Kasumi-1 (cell line): ENCODE data around the gene TTC39C.

Experiments used
- DNase-seq, 2 experiments: peaks; one replicate each; lab custom pipeline; 2025; lab: John Stamatoyannopoulos, UW

Gene TTC39C

DNA sequence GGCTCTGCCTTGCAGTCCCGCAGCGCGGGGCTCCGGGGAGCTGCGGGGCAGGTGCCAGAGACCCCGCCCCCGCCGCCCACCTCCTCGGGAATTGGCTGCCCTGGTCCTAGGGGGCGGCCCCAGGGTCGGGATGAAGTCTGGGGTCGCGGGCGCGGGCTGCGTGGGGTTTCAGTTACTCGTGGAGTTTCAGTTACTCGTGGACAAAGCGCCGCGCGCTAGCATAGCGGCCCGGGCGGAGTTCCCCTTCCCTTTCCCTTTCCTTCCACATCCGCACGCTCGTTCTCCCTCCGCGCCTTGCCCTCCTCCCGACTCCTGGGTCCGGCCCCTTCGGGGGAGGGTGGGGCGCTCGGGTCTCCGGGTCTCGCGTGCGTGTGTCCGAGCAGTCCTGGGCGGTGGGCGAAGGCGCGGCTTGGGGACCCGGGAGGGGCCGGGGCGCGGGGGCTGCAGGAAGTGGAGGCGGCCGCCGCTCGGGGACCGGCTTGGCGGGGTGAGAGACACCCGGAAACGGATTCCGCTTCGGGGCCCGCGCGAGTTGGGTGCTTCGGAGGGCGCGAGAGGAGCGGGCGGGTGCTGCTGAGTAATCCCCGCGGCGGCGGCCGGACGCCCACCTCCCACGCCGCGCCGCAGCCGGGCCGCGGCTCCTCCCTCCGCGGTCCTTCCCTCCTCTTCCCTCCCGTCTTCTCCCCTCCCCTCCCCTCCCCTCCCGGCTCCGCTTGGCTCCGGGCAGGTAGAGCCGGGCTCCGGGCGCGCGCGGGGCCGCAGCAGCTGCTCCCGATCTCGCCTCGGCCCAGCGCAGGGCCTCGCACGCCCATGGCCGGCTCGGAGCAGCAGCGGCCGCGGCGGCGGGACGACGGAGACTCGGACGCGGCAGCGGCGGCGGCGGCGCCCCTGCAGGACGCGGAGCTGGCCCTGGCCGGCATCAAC, at the start of gene TTC39C:
TSS of gene TTC39C (plus strand) at position 693 of the 924 bp plus-strand sequence. CDS start at position 811, 118 bp downstream.
- DNase-seq = peak; percentile 50 to 62

DNA sequence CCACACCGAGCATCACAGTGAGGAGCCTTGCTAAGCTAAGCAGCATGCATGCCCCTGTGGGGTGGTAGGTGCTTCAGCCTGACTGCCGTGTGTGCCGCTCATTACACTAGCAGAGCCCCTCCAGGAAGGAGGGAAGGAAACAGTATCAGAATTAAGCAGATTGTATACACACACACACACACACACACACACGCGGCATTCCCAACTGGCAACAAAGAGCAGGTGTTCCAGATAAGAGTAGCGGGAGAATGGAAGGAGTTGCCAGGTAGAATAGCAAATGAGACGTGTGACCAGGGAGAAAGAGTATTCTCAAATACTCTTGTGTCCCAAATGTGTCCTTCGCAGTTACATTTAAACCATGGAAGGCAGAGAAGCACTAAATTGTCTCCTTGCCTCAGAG, 47.6 kb upstream of the TTC39C start:
- no peak for DNase-seq

DNA sequence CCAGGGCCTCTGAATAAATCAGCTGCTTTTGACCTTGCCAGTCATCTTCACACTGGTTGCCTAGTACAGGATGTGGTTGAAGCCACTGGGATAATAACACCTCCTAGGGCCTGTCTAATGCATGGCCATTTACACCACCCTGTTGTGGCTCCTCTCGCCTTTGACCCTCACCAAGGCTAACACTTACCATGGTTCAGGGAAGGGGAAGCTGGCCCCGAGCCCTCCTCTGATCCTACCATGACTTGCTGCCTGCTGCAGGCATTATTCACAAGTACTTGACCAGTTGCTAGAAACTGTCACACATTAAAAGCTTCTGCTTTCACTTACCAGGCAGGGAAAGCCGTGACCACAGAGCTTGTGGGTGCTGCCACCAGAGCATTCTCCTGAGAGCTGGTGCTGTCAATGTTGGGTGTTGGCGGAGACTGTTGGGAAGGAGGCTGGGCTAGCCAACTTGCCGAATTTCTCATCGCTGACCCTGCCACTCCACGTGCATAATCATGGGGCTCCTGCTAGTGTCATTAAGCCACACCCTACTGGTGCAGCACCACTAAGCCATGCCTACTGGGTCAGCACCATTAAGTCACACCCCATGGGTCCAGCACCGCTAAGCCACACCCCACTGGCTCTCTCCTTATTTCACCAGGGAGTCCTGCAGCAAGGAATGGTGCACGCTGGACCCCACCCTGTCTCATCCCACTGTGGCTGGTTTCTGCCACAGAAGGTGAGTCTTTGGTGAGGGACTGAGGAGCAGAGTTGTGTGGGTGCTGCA, 47.0 kb upstream of the TTC39C start:
- peak; percentile 35 to 54 for DNase-seq

DNA sequence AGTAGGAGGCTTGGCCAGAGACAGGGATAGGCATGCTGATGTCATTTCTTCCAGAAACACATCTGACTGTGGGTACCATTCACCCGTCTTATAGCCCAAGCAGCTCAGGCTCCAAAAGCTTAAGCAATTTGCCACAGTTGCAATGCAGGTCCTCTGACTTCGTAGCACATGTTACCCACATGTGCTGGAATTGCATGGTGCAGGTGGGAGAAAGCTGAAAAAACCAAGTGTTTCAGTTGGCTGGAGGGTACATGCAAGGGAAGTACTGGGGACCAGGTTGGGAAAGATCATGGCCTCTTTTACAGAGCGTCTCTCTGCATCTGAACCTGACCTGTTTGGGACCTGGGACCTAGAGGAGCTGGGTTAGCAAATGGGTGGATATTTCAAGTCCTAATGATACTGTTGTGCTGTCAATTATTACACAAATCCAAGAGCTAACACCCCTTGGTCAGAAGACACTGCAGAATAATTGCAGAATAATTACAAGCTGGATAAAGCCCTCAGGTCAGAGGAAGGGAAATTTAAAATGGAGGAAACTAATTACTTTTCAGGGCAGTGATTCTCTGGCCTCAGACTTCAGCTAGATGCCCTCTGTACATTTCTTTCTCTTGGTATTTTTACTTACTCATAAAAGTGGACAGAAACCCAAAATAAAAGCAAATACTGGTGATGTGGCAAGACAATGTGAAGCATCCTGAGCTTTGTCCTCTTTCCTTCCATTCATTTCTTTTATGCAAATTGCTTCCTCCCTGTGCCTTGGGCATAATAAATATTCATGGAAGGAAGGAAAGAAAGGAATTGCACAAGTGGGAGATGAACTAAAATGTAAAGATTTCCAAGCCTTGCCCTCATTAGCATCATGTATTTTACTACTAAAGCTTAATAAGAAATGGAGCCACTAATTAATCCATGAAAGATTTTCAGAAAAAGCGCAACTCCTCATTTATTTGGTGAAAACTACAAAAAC, 45.6 kb upstream of the TTC39C start:
- DNase-seq = no peak

DNA sequence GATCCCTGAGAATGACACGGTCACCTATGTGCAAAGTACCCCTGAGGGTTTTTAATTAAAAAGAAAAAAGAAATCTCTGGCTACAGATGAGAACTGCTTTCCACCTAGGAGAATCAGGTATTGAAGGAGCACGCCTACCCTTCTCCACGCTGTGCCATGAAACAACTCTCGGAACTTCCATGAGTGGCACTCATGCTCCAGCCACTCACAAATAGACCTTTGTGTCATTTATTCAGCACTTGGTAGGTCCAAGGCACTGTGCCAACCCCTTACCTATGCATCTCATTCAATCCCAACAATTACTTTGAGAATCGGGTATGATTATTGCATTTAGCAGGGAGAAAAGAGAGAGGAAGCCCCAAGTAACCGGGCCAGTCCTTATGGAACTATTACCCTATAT, 44.9 kb upstream of the TTC39C start:
- no peak for DNase-seq

DNA sequence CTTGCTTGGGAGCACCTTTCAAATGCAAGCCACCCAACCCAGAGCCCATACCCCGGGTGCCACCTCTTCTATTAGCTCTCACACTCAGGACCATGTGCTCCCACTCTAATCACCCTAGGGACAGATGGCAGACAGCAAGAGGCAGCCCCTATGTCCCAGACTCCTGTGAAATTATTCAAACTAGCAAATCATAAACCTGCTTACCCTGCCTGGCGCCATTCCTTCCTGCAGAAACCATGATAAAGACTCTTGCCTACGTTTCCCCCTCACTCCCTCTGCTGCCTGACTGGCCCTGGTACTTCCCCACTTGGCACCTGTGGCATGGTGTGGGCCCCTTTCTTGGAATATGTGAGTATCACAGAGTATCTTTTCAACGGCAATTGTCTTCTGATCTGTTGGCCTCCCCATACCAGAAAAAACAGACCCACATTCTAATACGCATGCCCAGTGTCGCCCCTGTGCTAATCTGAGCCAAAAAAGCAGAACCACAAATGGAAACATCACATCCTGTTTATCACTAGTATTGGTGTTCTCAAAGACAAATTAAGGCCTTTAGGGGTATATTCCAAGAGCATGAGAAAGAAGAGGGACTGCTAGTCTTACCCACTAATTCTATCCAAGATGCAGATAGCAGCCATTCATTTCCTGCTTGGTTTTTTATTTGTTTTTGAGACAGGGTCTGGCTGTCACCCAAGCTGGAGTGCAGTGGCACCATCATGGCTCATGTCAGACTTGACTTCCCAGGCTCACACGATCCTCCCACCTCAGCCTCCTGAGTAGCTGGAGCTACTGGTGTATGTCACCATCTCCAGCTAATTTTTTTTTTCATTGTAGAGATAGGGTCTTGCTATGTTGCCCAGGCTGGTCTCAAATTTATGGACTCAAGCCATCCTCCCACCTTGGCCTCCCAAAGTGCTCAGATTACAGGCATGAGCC, 44.1 kb upstream of the TTC39C start:
- DNase-seq = no peak

DNA sequence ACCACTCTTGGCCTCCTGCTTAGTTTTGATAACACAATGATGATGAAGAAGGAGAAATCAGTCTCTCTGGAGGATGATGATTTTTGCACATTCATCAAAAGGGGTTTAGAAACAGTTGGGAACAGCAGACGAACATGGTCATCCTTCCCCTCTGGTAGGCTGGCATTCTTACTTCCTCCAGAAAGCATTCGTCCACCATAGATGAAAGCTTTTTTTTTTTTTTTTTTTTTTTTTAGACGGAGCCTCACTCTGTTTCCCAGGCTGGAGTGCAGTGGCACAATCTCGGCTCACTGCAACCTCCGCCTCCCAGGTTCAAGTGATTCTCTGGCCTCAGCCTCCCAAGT, 43.5 kb upstream of the TTC39C start:
- no peak for DNase-seq

DNA sequence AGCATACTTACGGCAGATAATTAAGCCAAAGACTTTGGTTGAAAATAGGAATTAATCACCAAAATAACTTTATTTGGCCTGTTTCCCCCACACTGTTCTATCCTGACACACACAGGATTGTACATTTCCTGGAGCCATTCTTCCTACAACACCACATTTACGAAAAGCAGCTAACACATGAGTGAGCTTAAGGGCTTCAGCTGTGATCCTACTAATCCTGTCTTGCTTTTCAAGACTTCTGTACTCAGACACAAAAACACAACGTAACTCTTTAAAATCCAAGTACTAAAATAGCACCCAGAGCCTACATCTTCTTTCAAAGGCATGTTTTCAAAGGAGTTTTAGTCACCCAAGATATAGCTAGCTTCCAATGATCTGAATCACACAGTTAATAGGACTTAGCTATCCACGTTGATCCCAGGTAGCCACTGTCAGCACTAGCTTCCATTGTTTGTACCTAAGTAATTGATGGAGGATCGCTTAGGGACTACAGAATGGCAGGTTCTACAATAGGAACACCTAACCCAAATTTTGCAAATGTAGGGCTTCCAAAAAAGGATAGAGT, 42.8 kb upstream of the TTC39C start:
- no peak for DNase-seq

DNA sequence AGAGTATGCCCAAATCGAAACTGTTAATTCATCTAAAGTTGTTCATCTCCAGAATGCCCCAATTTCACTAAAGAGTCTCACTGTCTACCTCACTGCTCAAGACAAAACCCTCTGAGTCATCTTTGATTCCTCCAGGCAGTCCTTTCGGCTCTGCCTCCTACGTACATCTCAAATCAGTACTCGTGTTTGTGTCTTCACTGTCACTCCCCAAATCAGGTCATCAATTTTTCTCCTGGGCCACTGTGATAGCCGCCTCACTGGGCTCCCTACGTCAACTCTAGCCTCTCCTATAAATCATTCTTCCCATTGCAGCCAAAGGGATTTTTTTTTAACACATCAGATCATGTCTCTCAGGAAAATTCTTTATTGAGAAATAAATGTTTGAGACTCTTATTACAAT, 42.1 kb upstream of the TTC39C start:
- no peak for DNase-seq

DNA sequence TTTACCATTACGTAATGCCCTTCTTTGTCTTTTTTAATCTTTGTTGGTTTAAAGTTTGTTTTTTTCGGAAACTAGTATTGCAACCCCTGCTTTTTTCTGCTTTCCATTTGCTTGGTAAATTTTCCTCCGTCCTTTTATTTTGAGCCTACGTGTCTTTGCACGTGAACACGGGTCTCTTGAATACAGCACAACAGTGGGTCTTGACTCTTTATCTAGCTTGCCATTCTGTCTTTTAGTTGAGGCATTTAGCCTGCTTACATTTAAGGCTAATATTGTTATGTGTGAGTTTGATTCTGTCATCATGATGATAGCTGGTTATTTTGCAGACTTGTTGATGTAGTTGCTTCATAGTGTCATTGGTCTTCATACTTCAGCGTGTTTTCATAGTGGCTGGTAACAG, 37.5 kb upstream of the TTC39C start:
- no peak for DNase-seq

DNA sequence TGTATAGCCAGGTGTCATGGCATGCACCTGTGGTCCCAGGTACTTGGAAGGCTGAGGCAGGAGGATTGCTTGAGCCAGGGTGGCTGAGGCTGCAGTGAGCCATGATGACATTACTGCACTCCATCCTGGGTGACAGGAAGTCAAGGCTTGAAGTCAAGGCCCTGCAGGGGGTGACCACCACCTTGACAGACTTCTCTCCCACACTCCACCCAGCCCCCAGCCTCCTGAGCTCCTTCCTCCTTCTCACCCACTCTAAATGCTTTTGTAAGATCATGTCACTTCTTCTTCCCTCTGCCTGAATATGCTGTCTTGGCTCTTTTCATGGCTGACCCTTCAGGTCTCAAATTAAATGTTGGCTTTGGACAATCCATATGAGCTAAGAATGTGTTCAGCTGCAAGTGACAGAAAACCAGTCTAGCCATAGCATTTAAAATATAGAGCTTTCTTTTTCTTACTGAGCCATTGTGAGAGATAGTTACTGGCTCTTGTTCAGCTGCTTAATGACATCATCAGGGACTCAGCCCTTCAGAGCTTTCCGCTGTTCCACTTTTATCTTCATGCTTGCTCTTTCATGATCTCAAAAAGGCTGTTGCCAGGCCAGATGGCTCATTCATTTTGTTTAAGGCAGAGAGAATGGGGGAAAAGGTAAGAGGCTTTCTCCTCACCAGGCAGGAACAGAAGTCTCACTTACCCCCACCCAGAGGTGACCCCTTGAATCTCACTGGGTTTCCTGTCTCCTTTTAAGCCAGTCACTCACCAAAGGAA, 36.7 kb upstream of the TTC39C start:
- DNase-seq = no peak

DNA sequence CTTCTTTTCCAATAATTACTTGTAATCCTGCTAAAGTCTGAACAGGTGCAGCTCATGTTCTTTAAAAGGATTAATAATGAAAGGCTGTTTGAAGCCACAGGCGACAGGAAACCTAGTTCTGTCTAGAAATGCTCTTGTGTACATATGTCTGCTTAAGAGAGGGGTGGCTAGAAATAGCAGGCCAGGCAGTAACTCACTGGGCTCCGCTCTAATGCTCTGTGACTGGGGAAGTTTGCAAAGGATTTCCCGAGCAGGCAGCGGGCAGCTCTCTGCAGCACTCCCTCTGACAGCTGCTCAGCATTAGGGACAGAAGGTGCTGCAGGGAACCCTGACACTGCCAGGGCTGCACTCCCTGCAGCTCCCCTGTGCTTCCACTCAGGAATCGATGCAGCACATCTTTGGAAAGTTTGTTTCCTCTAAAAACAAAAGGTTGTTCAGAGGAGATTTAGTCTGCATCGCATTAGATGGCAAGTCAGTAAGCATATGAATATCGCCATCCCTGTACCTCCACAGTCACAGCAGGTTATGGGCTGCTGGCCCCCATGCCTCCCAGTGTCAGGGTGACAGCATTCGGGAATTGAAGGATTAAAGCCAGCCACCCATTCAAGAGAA, 33.1 kb upstream of the TTC39C start:
- no peak for DNase-seq

DNA sequence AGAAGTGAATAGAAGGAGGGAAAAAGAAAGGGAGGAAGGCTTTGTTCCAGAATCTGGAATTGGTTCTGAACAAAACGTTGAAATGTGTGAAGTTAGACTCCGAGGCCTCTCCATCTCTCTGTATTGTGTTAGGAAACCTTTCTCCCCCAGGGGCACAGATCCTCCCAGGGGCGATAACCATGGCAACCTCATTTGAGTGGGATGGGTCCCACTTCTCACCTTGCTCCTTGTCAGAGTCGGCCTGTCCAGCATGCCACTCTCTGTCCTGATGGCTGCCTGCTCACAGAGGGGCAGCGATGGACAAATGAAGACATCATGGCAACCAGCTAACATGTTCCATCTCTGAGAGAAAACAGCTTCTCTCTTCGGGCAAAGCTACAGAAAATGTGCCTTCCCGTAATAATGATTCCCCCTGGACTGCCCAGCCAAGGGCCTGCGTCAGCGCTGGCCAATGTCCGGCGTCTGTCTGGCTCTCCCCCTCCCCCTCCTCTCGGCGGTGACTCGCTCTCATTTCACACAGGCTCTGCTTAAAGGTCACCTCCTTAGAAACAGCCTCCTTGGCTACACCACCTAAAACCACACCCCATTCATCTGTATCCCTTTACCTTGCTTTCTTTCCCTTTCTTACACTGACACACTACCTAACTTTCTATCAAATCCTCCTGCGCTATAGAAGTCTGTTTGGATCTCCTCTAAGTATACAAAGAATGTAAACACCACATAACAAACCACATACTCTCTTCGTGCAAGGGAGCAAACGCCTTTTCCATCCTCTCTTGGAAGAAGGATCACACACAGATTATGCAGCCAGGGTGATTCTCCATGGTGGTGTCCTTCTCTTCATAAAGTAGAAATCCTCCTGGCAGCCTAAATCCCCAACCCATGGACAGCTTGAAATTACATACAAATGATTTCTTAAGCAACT, 32.1 kb upstream of the TTC39C start:
- no peak for DNase-seq

DNA sequence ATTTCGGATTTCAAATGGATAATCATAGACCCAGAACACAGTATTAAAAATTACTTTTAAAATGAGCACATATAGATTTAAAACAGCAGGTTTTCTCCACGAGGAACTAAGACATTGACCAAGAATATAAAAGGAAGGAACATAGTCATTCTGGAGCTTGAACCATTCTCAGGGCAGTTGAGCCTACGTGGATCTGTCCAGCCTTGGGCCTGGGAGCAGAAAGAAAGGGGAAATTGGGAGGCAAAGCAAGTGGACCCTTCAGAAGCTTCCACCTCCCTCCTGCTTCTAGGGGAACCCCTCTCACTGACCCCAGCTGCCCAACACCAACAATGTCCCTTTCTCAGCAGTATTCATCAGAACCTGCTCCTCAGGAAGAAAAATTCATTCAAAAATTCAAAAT, 31.4 kb upstream of the TTC39C start:
- no peak for DNase-seq

DNA sequence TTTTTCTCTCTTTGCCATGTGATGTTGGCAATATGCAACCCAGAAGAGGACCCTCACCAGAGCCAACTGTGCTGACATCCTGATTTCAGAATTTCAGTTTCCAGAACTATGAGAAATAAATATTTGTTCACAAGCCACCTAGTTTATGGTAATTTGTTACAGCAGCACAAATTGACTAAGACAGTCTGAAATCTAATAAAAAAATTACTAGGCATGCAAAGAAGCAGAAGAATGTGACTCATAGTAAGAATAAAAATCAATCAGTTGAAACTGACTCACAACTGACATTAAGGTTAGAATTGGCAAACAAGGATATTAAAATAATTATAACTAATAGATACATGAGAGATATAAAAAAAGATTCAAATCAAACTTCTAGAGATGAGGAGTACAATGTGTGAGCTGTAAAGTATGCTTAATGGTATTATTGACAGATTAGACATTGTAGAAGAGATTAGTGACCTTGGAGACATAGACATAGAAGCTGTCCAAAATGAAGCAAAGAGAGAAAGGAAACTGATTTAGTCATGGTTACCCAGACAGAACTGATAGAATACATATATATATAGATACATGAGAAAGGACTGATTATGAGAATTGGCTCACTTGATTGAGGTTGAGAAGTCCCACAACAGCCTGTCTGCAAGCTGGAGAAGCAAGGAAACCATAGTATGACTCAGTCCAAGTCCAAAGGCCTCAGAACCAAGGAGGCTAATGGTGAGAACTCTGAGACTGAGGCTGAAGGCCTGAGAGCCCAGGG, 27.8 kb upstream of the TTC39C start:
- no peak for DNase-seq

DNA sequence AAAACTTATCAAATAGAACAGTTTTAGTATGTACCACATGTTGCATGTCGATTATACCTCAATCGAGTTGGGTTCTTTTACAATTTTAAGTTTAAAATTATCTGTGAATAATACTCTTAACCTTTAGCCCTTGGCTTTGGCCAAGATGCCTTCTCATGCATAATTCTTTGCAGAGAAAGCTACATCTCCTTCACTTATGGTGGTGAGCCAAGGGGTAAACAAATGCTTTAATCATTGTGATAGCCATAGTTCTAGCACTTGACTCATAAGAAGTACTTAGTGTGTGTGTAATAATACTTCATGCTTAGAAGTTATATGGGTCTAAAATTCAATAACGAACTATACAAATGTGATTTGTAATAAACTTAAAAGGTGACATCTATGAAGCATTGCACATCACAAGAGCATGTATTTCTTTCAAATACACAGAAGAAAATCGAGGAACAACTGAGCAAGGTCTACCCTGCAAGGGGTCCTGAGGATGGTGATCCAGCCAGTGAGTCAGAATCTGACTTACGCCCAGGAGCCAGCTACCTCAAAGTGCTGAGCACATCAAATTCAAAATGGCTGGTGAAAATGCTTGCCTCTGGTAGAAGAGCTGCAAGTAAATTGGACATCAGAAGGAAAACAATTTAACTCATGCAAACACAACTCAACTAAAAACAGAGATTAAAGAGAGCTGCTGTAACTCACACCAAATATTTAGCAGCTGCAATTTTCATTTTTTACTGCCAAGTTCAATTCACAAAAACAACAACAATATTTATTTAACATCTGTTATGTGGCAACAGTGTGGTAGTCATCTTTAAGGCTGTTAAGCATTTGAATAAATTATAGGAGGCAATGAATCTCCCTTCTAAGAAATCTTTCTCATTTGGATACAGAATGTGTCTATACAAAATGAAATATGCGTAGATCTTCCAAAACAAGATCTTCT, 23.8 kb upstream of the TTC39C start:
- DNase-seq = no peak
